Brain pericyte (primary cell): ENCODE results near the gene CIAO2A.

Source experiments
- DNase-seq: peaks from one replicate; pipeline ENCODE4 v3.0.0-alpha.2; 2012; ENCODE audit warnings: low read depth, low spot score

CIAO2A gene

GRCh38 chr15:64044300-64045100, 49.1 kb downstream of the CIAO2A start:
- DNase-seq, result no peak

GRCh38 chr15:64038878-64039610, 54.6 kb downstream of the CIAO2A start:
- DNase-seq, result no peak

- DNase-seq, result no peak
These were observed 55.7 kb downstream of the CIAO2A start for GRCh38 chr15:64037966-64038365.

- DNase-seq, result no peak
These were observed 56.5 kb downstream of the CIAO2A start for GRCh38 chr15:64037116-64037515.

GRCh38 chr15:64035525-64035924, 58.1 kb downstream of the CIAO2A start:
- no peak for DNase-seq

- no peak for DNase-seq
These were observed 59.1 kb downstream of the CIAO2A start for GRCh38 chr15:64034519-64034918.

GRCh38 chr15:64032329-64032728, 61.3 kb downstream of the CIAO2A start:
- DNase-seq, result no peak

GRCh38 chr15:64030123-64030522, 63.5 kb downstream of the CIAO2A start:
- no peak for DNase-seq

- DNase-seq, result no peak
These were observed 64.0 kb downstream of the CIAO2A start for GRCh38 chr15:64029633-64030032.

GRCh38 chr15:64029110-64029509, 64.5 kb downstream of the CIAO2A start:
- DNase-seq, result no peak

- DNase-seq, result no peak
These were observed 67.0 kb downstream of the CIAO2A start for GRCh38 chr15:64026591-64026990.

- no peak for DNase-seq
These were observed 69.2 kb downstream of the CIAO2A start for GRCh38 chr15:64024172-64025050.

GRCh38 chr15:64023220-64023619, 70.4 kb downstream of the CIAO2A start:
- DNase-seq, result no peak

- no peak for DNase-seq
These were observed 71.1 kb downstream of the CIAO2A start for GRCh38 chr15:64022571-64022970.
